Measurements from ENCODE around the gene SLC9A3.

SLC9A3 gene

DNA sequence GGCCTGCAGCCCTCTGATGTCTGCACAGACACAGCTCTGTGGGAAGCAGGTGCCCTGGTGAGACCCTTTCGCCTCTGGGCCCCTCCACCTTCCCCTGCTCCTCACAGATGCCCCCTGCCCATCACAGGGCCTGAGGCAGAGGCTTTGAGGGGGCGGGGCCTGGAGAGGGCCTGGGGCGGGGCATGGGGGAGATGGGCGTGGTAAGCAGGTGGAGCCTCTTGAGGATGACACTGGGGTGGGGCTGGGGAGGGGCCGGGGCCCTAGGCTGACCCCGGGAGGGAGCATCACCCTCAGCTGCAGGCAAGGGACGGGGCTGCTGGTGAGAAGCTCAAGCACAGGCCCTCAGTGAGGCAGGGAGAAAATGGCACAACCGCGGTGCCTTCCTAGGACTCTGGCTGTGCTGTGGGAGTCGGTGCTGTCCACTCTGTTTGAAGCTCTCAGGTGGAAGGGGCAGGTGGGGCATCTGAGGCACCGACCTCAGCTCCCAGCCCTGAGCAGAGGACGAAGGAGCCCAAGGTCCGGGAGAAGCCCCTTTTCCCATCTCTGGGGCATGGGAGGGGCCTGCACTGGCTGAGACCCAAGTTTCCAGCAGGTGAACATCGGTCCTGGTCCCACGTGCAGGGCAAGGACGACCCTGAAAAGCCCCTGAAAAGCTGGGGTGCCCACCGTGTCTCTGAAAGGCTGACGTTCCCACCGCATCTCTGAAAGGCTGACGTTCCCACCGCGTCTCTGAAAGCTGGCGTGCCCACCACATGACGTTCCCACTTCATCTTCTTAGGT is 17.5 kb upstream of the SLC9A3 start:
- TF ChIP-seq ZFX (IDR thresholded peaks at IDR 0.05; ENCODE audit: borderline replicate concordance), result no peak
- TF ChIP-seq, protein P1, sequence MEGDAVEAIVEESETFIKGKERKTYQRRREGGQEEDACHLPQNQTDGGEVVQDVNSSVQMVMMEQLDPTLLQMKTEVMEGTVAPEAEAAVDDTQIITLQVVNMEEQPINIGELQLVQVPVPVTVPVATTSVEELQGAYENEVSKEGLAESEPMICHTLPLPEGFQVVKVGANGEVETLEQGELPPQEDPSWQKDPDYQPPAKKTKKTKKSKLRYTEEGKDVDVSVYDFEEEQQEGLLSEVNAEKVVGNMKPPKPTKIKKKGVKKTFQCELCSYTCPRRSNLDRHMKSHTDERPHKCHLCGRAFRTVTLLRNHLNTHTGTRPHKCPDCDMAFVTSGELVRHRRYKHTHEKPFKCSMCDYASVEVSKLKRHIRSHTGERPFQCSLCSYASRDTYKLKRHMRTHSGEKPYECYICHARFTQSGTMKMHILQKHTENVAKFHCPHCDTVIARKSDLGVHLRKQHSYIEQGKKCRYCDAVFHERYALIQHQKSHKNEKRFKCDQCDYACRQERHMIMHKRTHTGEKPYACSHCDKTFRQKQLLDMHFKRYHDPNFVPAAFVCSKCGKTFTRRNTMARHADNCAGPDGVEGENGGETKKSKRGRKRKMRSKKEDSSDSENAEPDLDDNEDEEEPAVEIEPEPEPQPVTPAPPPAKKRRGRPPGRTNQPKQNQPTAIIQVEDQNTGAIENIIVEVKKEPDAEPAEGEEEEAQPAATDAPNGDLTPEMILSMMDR (IDR thresholded peaks at IDR 0.05), result no peak
- no peak overlapping the region for H3K27ac ChIP-seq

DNA sequence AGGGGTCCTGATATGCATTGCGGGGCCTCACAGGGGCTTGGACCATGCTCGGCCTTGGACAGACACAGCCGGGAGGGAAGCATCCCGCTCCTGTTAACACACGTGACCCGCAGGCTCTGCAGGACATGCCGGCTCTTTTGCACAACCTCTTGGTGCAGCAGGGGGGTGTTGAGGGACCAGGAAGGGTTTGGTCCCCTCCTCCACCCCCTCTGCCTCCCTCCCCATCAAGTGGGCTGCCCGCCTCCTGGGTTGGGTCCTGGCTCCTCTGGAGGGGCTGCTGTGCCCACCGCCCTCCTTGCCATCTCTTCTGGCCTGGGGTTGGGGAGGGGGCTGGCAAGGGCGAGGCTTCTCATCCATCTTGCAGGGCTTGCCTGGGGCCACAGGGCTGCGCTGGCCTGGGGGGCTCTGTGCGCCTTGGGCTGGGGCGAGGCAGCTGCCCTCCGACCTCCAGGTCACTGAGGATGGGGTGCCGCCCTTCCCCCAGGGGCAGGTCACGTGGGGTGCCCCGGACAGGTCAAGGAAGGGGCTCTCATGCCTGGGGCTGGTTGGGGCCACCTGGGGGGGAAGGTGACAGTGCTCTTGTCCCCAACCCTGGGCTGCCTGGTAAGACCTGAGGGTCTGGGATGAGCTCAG is 16.8 kb upstream of the SLC9A3 start:
- no peak overlapping the region for H3K27ac ChIP-seq
- TF ChIP-seq, protein P1 (IDR thresholded peaks at IDR 0.05), result no peak
- TF ChIP-seq ZFX (IDR thresholded peaks at IDR 0.05; ENCODE audit: borderline replicate concordance), result no peak

- H3K27ac ChIP-seq, result no peak overlapping the region
- no peak for TF ChIP-seq ZFX (IDR thresholded peaks at IDR 0.05; ENCODE audit: borderline replicate concordance)
- TF ChIP-seq, protein P1 (IDR thresholded peaks at IDR 0.05), result no peak
These were observed 16.0 kb upstream of the SLC9A3 start for GRCh38 chr5:540071-540905.

DNA sequence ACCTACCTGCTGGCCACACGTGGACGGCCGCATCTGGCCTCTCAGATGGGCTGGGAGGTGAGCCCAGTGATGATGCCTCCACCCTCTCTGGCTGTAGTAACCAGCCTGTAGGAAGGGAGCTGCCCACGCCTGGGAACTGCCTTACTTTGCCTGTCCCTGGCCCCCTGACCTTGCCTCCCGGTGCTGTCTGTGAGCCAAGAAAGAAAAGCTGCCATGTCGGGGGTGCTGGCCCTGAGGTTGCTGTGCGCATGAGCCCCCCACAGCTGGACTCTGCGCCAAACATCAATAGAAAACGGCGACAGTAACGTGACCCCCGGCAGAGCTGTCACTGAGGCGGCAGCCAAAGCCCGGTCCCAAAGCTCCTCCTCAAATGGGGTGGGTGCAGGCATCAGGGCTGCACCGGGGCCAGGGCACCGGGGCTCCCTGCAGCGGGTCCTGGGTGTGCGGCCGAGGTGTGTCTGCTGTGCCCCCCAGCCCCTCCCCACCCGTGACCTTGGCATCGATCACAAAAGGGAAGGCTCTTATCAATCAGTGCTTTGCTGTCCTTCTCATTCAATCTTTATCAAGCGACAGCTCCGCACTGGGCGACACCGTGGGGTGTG is 15.3 kb upstream of the SLC9A3 start:
- no peak overlapping the region for H3K27ac ChIP-seq
- TF ChIP-seq, protein P1 (IDR thresholded peaks at IDR 0.05), result no peak
- no peak for TF ChIP-seq ZFX (IDR thresholded peaks at IDR 0.05; ENCODE audit: borderline replicate concordance)

- no peak overlapping the region for H3K27ac ChIP-seq
- TF ChIP-seq, protein P1 (IDR thresholded peaks at IDR 0.05), result no peak
- no peak for TF ChIP-seq ZFX (IDR thresholded peaks at IDR 0.05; ENCODE audit: borderline replicate concordance)
These were observed 14.7 kb upstream of the SLC9A3 start for GRCh38 chr5:538801-539468.

GRCh38 chr5:538271-538771 is 14.1 kb upstream of the SLC9A3 start:
- H3K27ac ChIP-seq, result no peak overlapping the region
- TF ChIP-seq, protein P1 (IDR thresholded peaks at IDR 0.05), result no peak

Measured in 22Rv1 (cell line).